NCI-H82 treated with DMSO at 0.1 percent for 48 hours (cell line): Measurements from ENCODE around the gene HOXB5.

Experiments
- DNase-seq: peaks from one replicate; lab custom pipeline; 2025; ENCODE audit not compliant: unreplicated experiment; lab: John Stamatoyannopoulos, UW

The HOXB5 gene

DNA sequence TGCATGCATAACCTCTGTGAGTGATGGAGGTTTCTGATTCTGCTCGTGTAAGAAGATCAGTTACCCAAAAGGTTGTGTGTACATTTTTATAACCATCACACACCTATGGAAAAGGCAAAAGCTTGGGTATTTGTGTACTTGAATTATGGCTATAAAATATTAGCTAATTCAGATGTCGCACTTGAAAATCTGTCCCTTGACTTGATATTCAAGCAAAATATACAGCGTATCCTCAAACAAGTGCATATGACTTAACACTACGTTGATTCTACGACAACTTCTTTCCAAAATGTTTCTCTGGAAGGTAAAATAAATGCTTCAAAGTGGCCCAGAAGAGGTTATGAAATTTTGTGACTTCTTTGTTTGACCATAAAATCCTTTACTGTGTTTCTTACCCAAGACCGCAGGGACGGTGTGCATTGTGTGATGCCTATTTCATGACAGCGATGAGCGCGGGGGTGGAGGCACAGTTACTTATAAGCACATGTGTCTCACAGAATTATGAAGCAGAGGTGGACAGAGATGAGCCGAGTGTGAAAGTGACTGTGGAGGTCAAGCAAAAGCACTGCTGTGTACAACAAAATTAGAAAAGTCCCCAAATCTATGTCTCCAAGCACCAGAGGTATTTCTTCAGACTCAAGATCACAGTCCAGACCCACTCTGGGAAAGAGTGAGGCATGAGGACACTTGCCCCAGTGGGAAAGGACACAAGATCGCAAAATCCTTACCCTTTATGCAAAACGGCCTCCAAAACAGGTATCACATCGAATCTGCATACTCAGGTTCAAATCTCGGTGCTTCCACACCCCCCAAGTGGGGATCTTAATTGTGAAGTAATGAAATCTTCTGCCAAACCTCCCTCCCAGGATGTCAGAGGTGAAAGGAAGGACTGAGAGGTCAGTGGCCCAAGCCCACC, 36.7 kb upstream of the HOXB5 start:
- no peak for DNase-seq

DNA sequence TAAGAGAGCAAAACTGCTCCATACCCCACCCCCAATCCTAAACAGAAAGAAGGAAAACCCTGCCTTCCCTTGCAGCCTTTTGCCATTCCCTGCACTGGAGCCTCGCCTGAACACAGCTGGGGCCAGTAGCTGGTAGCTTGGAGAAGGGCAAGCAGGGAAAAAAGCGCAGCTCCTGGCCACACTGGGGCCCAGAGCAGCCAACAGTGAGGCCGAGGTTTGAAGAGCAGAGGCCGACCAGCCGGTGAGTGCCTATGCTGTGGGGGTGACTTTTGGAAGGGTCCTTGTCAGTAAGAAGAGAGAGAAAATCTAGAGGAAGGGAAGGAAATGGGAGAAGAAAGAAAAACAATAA, 35.8 kb upstream of the HOXB5 start:
- DNase-seq = no peak

DNA sequence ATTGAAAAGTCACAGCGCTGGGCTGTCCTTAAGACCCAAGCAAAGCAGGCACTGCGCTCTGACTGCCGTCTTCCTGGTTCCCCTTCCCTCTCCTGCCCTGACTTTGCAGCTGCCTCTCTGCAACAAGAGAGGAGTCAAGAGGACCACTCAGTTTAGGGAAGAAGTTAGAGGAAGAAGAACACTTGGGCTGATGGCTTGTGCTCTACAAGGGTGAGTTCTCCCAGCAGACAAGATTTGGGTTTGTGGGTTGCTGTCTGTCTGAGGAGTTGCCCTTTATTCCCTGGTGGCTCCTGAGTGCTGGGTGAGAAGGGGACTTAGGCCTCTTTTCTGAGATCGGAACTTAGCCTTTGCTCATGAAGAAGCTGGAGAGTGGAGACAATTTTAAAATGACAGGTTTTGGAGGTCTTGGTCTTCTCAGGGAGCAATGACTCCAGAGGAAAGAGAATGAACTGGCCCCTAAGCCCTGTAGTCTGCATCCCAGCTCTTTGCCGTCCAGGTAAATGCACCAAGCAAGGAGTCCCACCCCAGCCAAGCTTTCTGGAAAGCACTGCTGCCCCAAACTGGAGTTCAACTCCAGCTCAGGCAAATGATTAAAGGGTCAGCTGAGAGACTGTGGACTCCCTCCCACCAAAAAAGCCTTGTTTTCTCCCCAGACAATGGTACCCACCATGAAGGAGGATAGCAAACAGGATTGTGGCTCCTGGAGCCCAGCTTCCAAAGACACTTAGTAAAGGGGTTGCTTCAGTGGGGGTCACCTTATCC, 35.3 kb upstream of the HOXB5 start:
- DNase-seq = no peak

DNA sequence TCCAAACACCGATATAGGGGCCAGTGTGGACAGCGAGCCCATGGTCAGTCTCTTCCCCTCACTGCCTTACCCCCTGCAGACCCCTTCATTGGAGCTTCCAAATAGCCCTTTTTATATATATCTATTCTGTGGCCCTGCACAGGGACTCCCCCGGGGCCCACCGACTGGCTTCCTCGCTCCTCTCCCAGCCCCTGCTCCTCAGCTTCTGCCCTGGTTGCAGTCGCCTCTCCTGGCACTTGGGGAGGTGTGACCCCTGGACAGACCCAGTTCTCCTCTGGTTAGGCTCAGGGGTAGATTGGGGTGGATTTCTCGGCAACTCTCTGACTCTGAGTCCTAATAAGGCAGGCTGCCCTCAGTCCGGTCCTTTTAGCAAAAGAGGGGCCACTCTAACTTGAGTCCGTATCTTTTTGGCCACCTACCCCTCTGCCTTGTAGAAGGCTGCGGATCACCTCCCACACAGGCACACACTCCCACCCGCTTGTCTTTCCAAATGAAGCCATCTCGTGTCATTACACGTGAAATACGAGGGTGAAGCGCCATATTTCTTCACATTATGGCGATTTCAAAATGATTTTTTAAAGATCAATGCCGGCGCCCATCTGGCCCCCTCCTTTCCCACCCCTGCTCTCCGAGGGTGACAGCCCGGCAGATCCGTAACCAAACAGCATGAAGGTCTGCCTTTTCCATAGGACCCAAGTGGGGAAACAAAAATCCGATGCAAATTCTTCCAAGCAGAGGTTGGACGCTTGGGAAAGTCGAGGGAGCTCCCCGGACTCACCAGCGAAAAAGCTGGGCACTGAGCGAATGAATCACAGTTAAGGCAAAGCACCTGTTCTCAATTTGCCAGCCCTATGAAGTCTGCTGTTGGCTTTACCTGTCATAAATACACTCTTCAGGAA, 34.3 kb upstream of the HOXB5 start:
- DNase-seq = no peak

DNA sequence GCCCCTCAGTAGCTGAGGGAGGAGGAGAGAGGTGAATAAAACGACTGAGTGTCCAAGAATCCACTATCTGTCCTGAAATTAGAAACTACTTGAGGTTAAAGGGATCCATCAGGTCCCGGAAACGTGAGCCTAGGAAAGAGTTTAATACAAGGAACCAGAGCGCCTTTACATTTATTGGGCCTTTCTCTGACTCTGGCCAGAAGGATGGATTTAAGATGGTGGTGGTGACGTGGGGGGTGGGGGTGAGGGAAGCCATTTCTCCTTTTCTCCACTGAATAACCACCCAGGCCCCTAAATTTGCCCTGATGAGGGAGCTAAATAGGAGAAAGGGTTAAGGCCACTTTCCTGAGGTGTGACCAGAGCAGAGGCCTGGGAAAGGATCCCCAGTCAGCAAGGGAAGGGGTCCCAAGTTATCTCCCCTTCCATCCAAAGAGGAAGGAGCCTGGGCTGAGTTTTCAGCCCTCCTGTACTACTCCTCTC, 33.6 kb upstream of the HOXB5 start:
- DNase-seq = no peak

DNA sequence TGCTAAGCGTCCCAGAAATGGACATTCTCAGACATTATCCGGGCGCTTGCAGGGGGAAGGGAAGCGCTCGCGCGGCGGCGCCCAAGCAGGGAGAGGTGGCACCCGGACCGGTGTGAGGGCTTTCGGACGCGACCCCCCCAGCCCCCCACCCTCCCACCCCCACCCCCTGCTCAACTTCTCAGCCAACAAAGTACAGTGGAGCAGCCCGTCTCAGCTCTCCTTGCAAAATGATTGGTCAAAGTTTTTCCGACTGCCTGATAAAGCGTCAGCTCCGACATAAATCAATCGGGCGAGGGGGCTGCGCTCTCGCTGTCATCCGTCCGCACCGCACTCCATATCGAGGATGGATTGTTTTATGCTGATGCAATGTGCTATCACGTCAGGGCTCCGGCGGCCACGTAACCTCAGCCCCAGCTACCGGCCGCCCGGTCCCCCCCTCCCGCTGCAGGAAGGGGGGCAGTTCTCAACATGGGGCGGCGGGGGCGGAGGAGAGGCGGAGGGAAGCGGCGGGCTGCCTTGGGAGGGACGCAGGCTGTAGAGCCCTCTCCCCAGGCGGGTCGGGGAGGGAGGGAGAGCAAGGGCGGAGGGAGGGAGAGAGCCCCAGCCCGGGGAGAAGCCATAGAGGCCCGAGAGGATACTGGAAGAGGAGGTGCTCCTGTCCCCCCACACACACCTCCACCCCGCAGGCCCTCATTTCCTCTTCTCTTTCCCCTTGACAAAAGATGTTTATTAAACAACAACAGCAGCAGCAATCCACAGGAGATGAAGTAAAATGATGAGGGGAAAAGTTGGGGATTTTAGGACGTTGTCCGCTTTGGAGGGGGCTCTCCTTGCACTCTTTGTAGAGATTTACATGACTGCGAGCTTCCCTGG, 32.9 kb upstream of the HOXB5 start, which contains the start of gene HOXB9:
Gene HOXB9, minus strand, starts transcription at position 114 of the 873 bp plus-strand sequence. Its CDS starts 89 bp downstream, at position 25.
- no peak for DNase-seq

DNA sequence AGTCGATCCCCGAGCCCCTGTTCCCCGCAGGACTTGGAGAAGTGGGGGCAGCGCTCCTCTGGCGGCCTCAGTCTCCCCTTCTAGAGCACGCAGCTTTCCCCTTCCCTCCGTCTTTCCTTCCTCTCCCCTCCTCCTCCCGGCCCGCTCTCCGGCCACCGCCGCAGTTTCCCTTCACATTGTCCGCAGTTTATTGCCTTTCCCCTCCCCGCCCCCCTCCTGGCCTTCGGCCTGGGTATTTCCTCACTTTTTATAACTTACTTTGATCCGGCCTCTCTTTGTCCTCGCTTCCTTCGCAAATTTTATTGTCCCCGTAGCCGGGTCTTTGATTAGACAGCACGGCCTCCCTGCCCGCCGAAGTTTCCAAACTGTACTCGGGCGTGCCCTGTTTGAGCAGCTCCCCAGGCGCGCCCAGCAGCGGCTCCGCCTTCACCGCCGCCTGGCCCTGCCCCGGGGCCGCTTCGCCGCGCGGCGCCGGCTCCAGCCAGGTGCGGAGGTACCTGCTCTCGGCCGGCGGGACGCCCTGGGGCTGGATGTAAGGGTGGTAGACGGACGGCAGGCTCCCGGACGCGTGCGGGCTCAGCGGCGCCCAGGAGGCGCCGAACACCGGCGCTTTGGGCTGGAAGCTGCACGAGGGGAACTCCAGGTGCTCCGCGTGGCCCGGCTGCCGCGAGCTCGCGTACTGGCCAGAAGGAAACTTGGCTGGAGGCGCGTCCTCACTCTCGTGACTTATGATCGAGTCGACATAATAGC, 32.1 kb upstream of the HOXB5 start:
- DNase-seq = no peak

DNA sequence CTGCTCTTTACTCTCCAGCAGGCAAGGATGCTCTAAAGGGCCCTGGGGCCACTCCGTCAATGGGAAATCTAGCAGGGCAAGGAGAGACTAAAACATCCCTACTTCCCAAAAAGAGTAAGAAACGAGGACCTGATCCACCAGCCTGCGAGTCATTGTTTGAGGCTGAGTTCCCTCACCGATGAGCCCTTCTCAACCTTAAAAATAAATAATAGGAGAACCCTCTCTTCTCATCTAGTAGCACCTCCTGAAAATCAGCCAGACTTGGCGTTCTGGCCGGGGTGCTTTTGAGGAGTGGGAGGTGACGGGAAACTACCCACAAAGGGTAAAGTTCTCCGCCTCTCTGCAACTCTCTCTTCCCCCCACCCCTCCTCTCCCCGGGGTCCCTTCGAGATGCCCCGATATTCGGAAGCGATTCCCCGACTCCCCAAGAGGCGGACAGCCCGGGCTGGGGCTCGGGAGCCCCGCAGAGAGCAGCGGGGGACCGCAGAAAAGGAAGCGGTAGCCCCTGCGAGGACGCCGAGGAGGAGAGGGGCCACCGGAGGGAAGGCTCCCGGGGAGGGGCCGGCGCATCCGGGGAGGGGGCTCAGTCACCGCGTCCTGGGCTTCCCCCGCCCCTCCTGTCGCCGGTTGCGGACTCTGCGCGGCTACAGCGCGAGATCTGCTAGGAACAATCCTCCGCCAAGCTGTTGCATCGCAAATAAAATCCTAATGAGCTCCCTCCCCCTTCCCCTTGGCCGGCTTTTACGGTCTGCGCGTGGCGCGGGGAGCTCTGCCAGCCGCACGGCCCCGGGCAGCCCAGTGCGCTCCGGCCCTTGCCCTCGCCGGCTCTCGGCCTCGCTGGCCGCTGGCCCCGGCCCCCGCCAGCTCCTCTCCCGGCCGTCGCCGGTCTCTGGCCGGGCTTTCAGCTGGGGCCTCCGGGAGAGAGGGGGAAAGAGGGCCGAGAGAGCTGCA, 31.2 kb upstream of the HOXB5 start:
- DNase-seq = no peak

DNA sequence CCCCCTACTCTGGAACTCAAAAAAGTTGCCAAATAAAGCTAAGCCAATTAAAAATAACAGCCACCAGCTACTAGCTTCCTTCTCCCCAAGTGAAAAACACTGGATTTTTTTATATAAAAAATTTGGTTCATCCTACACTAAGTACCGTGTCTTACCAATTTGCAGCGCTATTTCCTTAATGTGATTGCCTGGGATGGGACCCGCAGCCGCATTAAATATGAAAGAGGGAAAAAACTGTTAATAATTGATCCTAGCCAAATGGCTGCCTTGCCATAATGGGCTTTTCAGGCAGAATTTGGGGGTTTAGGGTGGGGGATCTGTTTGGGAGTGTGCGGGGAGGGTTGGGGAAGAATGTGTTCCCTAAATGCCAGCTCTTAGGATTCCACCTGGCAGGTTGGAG, 30.5 kb upstream of the HOXB5 start:
- no peak for DNase-seq

DNA sequence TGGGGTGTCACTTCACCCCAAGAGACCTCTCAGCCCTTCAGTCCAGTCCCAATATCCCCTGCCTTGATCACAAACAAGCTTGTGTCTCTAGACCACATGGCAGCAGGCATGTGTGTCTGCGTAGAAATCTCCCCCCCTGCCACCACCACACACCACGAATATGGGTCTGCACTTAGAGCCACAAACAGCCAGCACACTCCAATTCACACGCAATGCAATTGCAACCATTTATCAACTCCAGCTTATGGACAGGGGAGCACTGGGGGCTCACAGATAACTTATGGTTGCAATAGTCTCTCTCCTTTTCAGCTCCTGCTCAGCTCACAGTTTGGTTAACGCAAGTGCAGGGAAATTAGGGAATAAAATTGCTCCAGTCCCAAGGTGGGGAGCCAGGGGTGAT, 30.0 kb upstream of the HOXB5 start:
- DNase-seq = no peak

DNA sequence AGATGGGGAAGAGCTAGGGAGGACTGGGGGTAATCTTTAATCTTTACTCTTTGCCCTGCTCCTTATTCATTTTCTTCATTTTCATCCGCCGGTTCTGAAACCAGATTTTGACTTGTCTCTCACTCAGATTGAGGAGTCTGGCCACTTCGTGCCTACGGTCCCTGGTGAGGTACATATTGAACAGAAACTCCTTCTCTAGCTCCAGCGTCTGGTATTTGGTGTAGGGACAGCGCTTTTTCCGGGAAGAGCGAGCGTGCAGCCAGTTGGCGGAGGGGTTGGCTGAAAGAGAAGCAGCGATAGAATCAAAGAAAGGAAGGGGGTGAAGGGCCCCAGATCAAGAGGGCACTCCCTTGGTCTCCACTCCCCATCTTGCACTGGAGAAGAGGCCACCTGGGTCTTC, 29.3 kb upstream of the HOXB5 start:
- DNase-seq = no peak

DNA sequence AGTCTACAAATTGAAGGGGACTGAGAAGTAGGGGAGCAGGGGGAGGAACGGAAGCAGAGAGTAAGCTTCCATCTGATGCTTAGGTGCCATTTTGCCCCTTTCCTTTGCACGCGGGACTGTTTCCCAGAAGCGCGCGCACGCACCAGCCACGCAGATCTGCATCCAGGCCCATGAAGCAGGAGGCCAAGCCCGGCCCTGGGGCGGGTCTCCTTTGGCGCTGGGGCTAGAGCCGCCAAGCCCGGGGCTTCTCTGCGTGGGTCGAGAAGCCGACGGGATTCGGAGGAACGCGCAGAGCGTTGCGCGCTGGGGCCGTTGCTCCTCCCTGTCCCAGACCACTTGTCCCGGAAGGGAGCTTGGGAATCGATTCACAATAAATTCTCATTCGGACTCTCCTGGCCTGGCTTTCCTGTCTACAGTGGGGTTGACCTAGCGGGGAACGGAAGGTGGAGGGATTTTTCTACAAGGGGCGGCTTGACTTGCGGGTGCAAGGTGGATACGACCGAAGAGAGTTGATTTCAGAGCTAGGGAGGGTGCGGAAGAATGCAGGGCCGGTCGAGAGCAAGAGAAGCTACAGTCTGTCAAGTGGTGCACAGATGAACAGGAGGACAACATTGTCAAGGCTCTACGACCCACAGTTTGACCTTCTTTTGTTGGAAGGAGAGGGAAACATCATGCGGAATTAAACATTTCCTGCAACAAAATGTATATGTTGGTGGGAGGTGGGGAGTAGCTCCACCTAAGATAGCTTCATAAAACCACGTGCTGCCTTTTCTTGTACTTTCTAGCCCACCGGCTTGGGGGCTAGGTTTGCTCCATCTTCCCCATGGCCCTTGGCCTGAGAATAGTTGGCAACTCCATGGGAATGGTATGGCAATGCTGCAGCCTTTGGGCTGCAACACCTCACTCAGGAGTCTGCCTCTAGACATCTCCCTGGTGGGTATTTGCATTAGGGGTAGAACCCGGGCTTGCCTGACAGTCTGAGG, 28.1 kb upstream of the HOXB5 start:
- DNase-seq = no peak

DNA sequence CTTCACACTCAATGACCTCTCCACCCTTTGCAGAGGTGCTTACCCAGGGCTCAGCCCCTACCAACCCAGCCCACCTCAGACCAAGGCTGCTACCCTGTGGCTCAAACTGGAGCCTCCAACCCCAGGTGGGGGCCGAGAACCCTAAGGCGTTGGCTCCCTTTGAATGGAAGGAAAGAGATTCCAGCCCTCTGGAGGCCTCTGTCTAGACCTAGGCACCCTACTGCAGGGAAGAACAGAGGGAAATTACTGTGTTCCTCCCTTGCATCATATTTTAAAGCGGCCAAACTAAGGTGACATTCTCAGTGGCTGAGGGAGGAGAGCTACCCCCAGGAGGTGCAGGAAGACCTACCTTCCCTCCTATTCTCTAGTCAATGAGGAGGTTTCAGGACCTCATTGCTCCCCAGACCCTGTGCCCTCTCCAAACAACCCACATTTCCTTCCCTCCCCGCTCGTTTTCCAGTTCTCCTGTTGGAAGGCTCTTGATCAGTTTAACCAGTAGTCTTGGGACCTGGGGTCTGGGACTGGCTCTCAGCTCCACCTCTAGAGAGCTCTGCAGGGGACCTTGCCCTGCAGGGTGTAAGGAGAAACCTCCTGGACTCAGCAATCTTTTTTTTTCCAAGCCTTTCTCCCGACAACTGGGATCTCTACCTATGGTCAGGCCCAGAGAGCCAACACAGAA, 27.0 kb upstream of the HOXB5 start:
- no peak for DNase-seq

DNA sequence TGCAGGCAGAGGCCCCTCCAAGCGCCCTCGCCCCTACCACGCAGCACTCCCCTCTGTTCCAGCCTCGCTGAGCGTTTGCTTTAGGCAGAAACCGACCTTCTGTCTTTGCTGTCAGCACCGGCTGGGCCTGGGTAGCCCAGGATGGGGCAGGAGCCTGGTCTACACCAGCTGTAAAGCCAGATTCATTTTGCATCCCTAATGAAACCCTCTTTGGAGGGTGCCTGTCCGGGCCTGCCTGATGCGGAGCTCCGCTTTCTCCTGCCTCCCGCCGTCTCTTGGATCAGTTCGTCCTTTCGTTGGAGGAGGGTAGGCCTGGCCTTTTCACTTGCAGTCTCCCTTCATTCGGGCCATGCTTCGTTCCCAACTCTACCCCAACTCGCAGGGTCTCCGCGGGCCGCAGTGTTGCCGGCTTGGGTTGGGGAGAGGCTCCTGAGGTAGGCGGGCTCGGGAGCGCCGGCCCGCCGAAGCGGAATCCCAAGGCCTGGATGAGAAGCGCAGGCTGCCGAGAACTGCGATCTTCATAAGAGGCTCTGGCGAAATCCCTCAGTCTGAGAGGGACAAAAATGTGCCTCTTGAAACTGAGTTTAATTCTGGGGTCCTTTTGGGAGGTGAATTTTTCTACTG, 26.4 kb upstream of the HOXB5 start:
- DNase-seq = no peak

DNA sequence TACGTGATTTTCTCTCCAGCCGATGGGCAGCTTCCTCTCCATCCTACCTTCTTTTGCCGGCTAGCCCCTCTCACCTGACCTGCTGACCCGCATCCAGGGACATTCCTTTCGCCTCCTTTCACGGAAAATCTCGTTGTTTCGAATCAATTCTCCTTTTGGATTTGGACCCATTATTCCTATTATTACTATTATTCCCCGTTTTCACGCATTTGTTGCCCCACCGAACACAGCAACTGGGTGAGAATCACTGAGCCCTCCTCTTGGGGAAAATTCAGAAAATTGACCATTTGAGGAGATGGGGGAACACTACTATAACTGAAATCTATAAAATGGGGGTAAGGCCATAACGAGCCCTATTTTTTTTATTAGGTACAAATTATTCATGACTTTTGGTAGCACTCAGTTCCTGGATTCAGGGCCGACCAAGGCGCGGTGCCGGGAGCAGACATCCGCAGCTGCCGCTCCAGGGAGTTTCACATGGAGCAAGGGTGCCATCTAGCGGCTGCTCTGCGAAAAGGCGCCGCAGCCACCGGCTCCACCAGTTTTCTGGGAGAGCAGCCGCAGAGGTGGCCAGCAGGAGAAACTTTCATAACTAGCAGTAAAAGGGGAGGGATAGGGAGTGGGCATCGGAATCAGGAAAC, 24.8 kb upstream of the HOXB5 start:
- DNase-seq = peak; percentile 30
